Progenitor cell of endocrine pancreas (in vitro differentiated cells): ENCODE measurements around the gene HS6ST3. TPM values are rescaled to one million over a fixed set of nuclear protein-coding genes. Genes with fewer than 3 reads are reported as not detected.

Experiments used
- DNase-seq: peaks from one replicate; pipeline ENCODE4 v3.0.0; 2021; ENCODE audit warnings: low spot score; ENCODE audit not compliant: unreplicated experiment
- H3K27ac Mint-ChIP-seq: 2 replicates; pipeline ENCODE4 v1.8.0; 2021; ENCODE audit warnings: mild to moderate bottlenecking, moderate library complexity, mixed read lengths
- H3K27me3 Mint-ChIP-seq: 2 replicates; pipeline ENCODE4 v1.8.0; 2021; ENCODE audit warnings: mixed read lengths
- H3K36me3 Mint-ChIP-seq: 2 replicates; pipeline ENCODE4 v1.8.0; 2022; ENCODE audit warnings: mixed read lengths; ENCODE audit not compliant: insufficient read depth
- H3K4me1 Mint-ChIP-seq: 2 replicates; pipeline ENCODE4 v1.8.0; 2021; ENCODE audit warnings: low read depth, mixed read lengths
- H3K4me3 Mint-ChIP-seq: 2 replicates; pipeline ENCODE4 v1.8.0; 2021; ENCODE audit warnings: low read depth, mild to moderate bottlenecking, moderate library complexity, mixed read lengths
- H3K9me3 Mint-ChIP-seq: 2 replicates; pipeline ENCODE4 v1.8.0; 2021; ENCODE audit warnings: low read depth, mixed read lengths
- CTCF ChIP-seq: fragments of 200-600 bp; sonication (generic); IDR thresholded peaks from one replicate; pipeline ENCODE4 v1.5.0; 2021; ENCODE audit warnings: antibody characterized with exemption, mild to moderate bottlenecking; ENCODE audit not compliant: unreplicated experiment
- total RNA-seq: library from RNA; stranded (reverse); gene quantifications from 2 replicates; pipeline ENCODE4 v1.2.1, GENCODE V29; 2021

The HS6ST3 gene
- total RNA-seq, 1 donor from 2014 or later: 0.84 TPM

- no peaks in the 10 kb centered on the region for H3K36me3 Mint-ChIP-seq
- no peak overlapping the region for H3K27ac Mint-ChIP-seq
- H3K9me3 Mint-ChIP-seq: peaks cover 3% of the 10 kb centered on the region
- no peak for DNase-seq
- H3K4me1 Mint-ChIP-seq: peaks cover 9% of the 10 kb centered on the region
- no peaks in the 10 kb centered on the region for H3K27me3 Mint-ChIP-seq
- TF ChIP-seq CTCF: no peak
- H3K4me3 Mint-ChIP-seq: no peak overlapping the region
Measured at GRCh38 chr13:96252903-96253302, 163.0 kb downstream of the HS6ST3 start.

GRCh38 chr13:96273196-96273595 lies 183.3 kb downstream of the HS6ST3 start:
- no peaks in the 10 kb centered on the region for H3K27me3 Mint-ChIP-seq
- no peaks in the 10 kb centered on the region for H3K9me3 Mint-ChIP-seq
- no peak overlapping the region for H3K27ac Mint-ChIP-seq

GRCh38 chr13:96274046-96274445 lies 184.1 kb downstream of the HS6ST3 start:
- no peaks in the 10 kb centered on the region for H3K9me3 Mint-ChIP-seq
- no peaks in the 10 kb centered on the region for H3K36me3 Mint-ChIP-seq
- TF ChIP-seq CTCF: no peak
- no peaks in the 10 kb centered on the region for H3K27me3 Mint-ChIP-seq
- H3K4me1 Mint-ChIP-seq: peaks cover 6% of the 10 kb centered on the region
- H3K27ac Mint-ChIP-seq: no peak overlapping the region
- no peak for DNase-seq
- H3K4me3 Mint-ChIP-seq: no peak overlapping the region

More at GRCh38 chr13:96273196-96273595, 183.3 kb downstream of the HS6ST3 start:
- DNase-seq: no peak
- no peak for TF ChIP-seq CTCF
- Mint-ChIP-seq H3K36me3 (no peaks in the 10 kb centered on the region), H3K4me1 (peaks cover 6% of the 10 kb centered on the region), H3K4me3 (no peak overlapping the region)

- Mint-ChIP-seq H3K36me3 (no peaks in the 10 kb centered on the region), H3K27ac (no peak overlapping the region), H3K4me3 (no peak overlapping the region), H3K4me1 (peaks cover under 1% of the 10 kb centered on the region), H3K27me3 (no peaks in the 10 kb centered on the region), H3K9me3 (no peaks in the 10 kb centered on the region)
- DNase-seq: no peak
- no peak for TF ChIP-seq CTCF
Measured at GRCh38 chr13:96279904-96280303, 190.0 kb downstream of the HS6ST3 start.

- Mint-ChIP-seq H3K27me3 (peaks cover 10% of the 10 kb centered on the region), H3K36me3 (no peaks in the 10 kb centered on the region), H3K4me3 (no peak overlapping the region)
Measured at GRCh38 chr13:96284971-96285370, 195.1 kb downstream of the HS6ST3 start.

More at GRCh38 chr13:96284971-96285370, 195.1 kb downstream of the HS6ST3 start:
- Mint-ChIP-seq H3K27ac (no peak overlapping the region), H3K9me3 (no peaks in the 10 kb centered on the region), H3K4me1 (no peaks in the 10 kb centered on the region)
- TF ChIP-seq CTCF: no peak
- no peak for DNase-seq
